DMS79 (cell line): ENCODE measurements around the gene PRKRIP1.
A peak's percentile ranks its signal among the peaks of the same experiment; 100 is the strongest.
"Not testable (repeated sequence)": the region's sequence is repeated elsewhere in the genome, so short reads cannot be mapped to it uniquely, and the experiment has no call there.

ENCODE experiments used
- DNase-seq: peaks from one replicate; lab custom pipeline; 2025; lab: John Stamatoyannopoulos, UW

Gene PRKRIP1, protein sequence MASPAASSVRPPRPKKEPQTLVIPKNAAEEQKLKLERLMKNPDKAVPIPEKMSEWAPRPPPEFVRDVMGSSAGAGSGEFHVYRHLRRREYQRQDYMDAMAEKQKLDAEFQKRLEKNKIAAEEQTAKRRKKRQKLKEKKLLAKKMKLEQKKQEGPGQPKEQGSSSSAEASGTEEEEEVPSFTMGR

DNA sequence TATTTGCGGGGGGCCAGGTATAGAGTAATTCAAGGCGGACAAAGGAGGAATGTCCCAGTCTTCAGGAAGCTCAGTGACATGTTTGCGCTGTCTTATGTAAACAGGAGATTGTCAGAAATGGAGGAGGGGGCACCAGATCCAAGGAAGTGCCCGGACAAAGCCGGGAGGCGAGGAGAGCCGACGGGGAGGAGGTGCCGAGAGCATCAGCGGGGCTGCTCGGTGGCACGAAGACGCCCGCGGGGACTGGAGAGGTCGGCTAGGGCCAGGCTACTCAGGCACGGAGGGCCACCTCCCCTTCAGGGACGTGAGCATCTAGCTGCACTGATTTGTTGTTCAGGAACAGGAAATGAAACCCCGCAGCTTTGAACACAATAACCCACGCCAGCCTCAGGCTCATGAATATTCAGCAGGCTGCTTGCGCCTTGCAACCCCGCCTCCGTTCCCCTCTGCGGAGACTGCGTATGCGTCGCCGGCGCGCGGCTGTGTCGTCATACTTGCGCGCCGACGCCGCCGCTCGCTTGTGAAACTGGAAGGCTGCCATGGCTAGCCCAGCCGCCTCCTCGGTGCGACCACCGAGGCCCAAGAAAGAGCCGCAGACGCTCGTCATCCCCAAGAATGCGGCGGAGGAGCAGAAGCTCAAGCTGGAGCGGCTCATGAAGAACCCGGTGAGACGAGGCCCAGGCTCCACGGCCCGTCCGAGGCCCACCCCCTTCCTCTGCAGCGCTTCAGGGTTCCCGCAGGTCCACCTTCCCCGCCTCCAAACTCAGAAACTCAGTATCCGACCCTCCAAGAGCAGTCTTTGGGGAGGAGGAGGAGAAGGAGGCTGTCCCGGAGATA, at the start of gene PRKRIP1:
Gene PRKRIP1, plus strand, starts transcription at position 491 of the 837 bp plus-strand sequence. Its CDS starts 49 bp downstream, at position 540.
- peak; percentile 88 for DNase-seq

DNA sequence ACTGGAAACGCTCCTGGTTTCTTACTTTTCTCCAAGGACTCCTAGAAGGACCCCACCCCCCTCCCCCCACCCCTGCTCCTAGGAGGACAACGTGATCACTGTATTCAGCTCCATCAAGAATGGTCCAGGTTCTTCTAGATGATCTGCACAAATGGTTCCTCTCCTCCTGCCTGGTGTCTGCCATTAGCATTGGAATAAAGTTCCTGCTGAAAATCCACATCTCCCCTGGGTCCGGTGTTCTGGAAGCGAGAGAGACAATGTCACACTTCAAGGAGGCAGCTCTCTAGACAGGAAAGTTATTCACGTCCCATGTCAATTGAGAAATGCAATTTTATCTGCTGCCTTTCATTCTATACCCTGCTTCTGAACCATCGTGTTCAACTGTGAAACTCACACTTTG, 49.2 kb upstream of the PRKRIP1 start:
- DNase-seq: not testable (repeated sequence)

DNA sequence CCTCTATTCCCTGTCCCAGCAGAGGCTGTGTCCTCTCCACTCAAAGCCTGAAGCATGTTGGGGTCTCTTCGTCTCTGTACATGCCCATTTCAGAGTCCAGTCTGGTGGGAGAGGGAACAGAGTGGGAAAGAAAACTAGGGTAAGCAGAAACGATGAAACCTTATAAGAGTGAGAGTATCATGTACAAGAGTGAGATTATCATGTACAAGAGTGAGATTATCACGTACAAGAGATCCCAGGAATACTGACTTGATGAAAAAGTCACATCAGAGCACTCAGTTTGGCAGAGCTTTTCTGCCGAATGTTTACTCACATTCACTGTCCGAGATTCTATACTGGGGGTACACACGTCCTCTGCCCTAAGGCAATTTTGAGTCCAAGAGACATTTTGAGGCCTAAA, 39.8 kb upstream of the PRKRIP1 start, which contains the start of gene SPDYE6:
Gene SPDYE6, minus strand, starts transcription at position 101 of the 400 bp plus-strand sequence. CDS start 421 bp downstream, outside the sequence.
- DNase-seq: not testable (repeated sequence)

- peak; percentile 98 for DNase-seq
Observed at GRCh38 chr7:102363549-102364393, 32.4 kb upstream of the PRKRIP1 start.

DNA sequence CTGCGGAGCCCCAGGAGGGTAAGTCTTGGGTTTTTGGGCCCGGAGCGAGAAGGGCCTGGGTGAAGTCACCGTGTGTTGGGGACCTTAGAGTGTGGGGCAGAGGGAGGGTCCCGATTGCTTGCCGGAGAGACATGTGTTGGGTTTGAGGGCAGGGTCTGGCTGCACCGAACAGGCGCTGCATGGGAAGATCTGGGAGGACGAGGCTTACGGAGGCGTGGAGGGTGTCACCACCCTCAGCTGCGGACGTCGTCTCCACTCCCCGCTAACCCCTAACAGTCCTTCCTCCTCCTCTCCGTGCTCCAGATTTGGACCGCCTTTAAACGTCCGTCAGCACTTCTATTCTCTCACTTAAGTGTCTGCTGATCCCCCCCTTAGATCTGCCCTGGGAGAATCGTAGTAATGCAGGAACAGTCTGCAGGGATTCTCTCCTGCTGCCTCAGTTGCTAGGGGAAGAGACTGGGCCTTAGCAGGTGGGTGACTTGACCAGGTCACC, 31.7 kb upstream of the PRKRIP1 start:
- not testable (repeated sequence) for DNase-seq

DNA sequence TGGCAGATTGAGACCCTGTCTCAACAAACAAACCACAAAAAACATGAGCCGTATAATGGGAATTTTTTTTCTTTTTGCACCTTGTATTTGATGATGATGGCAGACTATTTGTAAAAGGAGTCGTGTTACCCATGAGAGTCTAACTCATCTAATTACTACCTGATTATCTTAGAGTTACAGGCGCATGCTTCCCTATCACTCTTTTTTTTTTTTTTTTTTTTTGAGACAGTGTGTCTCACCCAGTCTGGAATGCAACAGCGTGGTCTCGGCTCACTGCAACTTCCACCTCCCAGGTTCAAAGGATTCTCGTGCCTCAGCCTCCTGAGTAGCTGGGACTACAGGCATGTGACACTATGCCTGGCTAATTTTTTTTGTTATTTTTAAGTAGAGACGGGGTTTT, 30.8 kb upstream of the PRKRIP1 start:
- DNase-seq: not testable (repeated sequence)

- not testable (repeated sequence) for DNase-seq
Observed at GRCh38 chr7:102370038-102370437, 26.1 kb upstream of the PRKRIP1 start.

- DNase-seq: not testable (repeated sequence)
Observed at GRCh38 chr7:102372796-102373195, 23.4 kb upstream of the PRKRIP1 start.

GRCh38 chr7:102376964-102377466, 19.1 kb upstream of the PRKRIP1 start:
- DNase-seq: no peak

- not testable (repeated sequence) for DNase-seq
Observed at GRCh38 chr7:102380837-102381236, 15.3 kb upstream of the PRKRIP1 start.

DNA sequence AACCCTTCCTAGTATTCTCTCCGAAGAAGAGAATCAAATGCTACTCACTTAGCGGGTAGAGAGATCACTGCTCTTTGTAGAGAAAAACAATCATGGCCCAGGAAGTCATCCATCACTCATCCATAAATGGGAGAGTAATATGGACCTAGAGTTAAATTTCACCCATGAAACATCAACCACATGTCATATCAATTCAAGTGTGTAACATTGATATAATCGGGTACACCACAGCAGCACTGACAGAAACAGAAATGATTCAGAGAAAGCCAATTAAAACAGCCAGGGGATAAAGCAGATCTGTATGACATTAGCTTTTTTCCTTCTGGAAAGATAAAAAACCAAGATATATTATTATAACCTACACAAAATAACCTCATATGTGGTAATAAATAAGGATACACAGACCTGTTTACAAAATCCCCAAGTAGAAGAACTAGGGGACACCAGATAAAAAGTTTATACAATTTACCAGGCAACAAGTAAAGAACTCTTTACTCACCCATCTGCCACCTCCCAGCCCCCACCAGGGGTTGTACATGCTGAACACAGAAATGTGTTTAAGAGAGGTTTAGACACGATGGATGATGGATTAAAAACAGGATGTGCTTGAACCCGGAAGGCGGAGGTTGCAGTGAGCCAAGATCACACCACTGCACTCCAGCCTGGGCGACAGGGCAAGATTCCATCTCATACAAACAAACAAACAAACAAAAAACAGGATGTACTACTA, 14.3 kb upstream of the PRKRIP1 start:
- not testable (repeated sequence) for DNase-seq

- DNase-seq: no peak
Observed at GRCh38 chr7:102387064-102387463, 9.1 kb upstream of the PRKRIP1 start.

GRCh38 chr7:102389810-102390209, 6.4 kb upstream of the PRKRIP1 start:
- DNase-seq: no peak

- DNase-seq: peak; percentile 18
Observed at GRCh38 chr7:102390697-102391484, 5.3 kb upstream of the PRKRIP1 start.

DNA sequence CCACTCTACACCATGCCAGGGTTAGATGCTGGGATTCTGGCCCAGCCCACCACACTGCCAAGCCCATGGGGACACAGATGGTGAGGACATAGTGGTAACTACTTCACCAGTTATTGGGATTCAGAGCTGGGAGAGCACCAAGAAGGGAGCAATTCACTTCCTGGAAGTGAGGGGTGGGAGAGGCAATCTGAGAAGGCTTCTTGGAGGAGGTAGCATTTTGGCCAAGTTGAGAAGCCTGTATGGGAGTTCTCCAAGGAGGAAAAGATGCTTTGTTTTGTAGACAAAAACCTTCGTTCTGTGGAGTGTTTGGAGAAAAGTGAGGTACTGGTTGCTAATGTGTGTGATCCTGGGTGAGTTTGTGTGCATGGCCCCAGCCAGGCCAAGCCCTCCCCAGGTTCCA, 3.8 kb upstream of the PRKRIP1 start:
- DNase-seq: no peak

GRCh38 chr7:102393467-102393866, 2.7 kb upstream of the PRKRIP1 start:
- DNase-seq: no peak

GRCh38 chr7:102395592-102395872, 631 bp upstream of the PRKRIP1 start:
- DNase-seq: no peak

GRCh38 chr7:102396710-102397019, 502 bp downstream of the PRKRIP1 start:
- no peak for DNase-seq

DNA sequence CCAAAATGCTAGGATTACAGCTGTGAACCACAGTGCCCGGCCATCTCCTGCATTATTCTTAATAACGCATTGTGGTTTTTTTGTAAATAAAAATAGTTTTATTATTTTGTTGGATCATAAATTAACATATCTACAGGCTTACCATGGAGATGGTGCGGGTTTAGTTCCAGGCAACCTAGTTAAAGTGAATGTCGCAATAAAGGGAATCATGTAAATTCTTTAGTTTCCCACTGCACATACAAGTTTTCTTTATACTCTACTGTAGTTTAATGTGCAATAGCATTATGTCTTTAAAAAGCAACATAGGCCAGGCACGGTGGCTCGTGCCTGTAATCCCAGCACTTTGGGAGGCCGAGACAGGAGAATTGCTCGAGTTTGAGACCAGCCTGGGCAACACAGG, 2.4 kb downstream of the PRKRIP1 start:
- no peak for DNase-seq

- no peak for DNase-seq
Observed at GRCh38 chr7:102400360-102400759, 4.2 kb downstream of the PRKRIP1 start.

- DNase-seq: no peak
Observed at GRCh38 chr7:102403563-102403962, 7.4 kb downstream of the PRKRIP1 start.
